Activated gamma-delta T cell treated with anti-CD3 and anti-CD28 coated beads, Interleukin-2, amount 50 U/mL, for 16 hours (primary cell): ENCODE data around the gene CBX7.
"Not testable (repeated sequence)": the region's sequence is repeated elsewhere in the genome, so short reads cannot be mapped to it uniquely, and the experiment has no call there.

Experiments
- DNase-seq: peaks from one replicate; pipeline ENCODE4 v3.0.0-alpha.2; 2020; ENCODE audit warnings: low read depth

CBX7 gene

DNA sequence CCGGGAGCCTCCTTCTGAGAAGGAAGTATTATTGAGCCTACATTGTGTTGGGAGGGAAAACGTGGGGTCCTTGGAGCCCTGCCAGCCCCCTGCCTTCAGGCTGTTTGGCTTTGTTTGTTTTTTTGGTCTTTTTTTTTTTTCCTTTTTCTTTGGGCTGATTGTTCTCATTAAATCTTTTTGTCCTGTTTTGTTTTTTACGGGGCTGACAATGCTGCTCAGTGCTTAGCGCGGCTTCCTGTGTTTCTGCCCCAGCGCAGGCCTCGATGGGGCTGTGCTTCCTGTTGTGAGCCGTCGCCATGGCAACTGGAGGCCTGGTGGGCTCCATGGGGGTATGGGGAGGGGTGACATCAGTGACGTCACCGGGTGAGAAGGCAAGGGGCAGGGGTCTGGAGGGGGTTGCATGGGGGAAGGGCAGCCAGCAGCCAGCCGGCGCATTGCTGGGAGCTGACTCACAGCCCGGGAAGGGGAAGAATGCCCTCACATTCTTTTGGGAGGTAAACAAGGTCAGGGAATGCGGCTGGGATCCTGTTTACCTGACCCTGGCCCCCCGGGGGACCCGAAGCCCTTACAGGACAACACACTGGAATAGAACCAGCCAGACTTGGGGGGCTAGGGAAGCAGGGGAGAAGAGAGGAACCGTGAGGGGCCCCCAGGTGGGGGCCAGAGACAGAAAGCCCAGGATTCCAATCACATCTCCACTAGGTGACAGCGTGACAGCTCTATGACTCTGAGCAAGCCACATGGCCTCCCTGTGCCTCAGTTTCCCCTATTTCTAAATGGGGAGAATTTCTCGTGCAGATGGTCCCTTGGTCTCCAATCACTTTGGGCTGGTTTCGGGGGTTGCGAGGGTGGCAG lies 22.2 kb upstream of the CBX7 start:
- peak; percentile 60 for DNase-seq

DNA sequence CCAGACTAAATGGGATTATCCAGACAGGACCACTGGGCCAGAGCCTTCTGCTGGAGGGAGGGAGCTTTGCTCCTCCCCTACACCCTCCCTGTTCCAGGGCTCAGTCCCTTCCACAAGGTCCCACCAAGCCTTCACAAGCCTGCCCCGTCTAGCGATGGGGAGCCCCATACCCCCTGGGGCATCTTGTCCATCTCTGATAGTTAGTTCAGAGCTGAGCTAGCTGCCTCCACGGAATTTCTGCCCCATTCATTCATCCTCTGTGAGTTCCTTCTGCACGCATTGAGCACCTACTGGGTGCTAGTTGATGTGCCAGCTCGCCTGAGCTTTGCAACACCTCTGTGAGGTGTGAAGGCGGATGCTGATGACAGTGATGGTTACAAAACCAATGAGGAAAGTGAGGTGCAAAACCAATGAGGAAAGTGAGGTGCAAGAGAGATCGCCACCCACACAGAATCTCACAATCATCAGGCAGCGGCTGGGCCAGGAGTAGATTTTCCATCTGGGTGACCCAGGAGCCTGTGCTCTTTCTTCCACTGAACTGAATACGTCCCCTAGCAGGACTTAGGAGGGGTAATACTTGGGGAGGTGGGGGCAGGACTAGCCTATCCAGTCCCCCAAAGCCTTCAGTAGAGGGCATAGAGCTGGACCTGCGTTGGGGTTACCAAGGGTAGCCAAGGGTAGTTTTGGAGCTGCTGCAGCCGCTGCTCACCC lies 21.5 kb upstream of the CBX7 start:
- peak; percentile 44 for DNase-seq

GRCh38 chr22:39173050-39173706 lies 20.7 kb upstream of the CBX7 start:
- DNase-seq = no peak

DNA sequence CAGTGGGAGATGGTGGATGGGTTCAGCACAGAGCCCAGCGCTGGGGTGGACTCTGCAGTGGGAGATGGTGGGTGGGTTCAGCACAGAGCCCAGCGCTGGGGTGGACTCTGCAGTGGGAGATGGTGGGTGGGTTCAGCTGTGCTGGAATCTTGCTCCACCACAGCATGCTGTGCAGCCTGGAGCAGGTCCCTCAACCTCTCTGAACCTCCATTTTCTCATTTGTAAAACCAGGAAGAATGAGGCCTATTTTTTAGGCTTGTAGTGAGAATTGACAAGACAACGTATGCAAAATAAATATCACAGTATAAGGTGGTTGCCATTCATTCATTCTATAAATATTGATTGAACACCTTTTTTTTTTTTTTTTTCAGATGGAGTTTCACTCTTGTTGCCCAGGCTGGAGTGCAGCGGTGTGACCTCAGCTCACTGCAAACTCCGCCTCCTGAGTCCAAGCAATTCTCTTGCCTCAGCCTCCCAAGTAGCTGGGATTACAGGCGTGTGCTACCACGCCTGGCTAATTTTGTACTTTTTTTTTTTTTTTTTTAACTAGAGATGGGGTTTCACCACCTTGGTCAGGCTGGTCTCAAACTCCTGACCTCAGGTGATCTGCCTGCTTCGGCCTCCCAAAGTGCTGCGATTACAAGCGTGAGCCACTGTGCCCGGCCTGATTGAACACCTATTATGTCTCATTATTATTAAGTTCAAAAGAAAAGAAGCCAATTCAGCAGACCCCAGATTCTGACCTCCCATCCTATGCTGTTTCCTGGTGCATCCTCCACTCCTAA lies 20.0 kb upstream of the CBX7 start:
- DNase-seq = not testable (repeated sequence)

DNA sequence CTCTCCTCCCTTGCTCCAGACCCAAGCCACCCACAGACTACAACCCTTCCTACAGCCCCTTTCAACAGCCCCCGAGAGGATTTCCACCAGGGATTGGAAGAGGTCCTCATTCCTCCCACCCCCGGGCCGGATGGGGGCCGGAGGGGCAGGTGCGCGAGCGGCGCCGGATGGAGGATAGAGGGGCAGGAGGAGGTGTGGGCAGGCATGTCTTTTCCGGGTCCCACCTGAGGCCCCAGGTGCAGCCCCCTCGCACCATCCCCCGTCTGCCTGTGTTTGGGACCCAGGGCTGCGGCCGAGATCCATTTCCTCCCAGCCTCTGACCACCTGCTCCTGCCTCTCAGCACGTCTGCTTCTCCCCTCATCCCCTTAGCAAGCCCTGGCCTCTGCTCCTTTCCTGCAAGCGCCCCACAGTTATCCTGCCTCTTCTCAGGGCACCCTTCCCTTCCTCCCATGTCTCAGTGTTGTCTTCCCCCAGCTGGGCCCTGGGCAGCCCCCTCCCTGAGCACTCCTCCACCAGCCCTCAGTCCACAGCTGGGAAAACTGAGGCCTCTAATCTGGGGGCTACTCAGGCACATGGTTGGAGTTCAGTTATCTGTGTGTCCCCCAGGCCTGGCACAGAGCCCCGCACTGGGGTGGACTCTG lies 19.3 kb upstream of the CBX7 start:
- no peak for DNase-seq

GRCh38 chr22:39170825-39171622 lies 18.5 kb upstream of the CBX7 start:
- DNase-seq = peak; percentile 76

- DNase-seq = no peak
Observed at GRCh38 chr22:39169797-39170466, 17.5 kb upstream of the CBX7 start.

- DNase-seq = no peak
Observed at GRCh38 chr22:39166547-39166946, 14.1 kb upstream of the CBX7 start.

DNA sequence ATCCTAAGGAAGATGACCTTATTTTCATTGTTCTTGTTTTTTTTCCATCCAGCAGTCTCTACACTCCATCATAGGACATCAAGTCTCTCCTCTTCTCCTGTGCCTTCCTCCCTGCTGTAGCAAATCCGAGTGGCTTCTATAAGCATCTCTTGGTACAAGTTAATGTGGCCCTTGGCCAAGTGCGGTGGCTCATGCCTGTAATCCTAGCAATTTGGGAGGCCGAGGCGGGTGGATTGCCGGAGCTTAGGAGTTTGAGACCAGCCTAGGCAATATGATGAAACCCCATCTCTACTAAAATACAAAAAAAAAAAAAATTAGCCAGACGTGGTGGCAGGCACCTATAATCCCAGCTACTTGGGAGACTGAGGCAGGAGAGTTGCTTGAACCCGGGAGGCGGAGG lies 3.6 kb upstream of the CBX7 start:
- DNase-seq = not testable (repeated sequence)

DNA sequence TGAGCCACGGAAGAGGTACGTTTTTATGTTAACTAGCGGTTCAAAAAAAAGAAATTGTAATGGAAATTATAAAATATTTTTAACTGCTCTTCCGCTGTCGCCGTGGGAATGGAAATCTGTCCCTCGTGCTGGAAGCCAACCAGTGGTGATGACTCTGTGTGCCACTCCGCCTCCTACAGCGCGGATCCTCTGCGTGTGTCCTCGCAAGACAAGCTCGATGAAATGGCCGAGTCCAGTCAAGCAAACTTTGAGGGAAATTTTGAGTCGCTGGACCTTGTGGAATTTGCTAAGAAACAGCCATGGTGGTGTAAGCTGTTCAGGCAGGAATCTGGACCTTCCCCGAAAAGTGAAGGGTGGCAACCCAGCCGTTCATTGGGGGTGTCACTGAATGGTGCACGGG lies 2.9 kb upstream of the CBX7 start:
- no peak for DNase-seq

- DNase-seq = no peak
Observed at GRCh38 chr22:39153220-39153717, 789 bp upstream of the CBX7 start.

DNA sequence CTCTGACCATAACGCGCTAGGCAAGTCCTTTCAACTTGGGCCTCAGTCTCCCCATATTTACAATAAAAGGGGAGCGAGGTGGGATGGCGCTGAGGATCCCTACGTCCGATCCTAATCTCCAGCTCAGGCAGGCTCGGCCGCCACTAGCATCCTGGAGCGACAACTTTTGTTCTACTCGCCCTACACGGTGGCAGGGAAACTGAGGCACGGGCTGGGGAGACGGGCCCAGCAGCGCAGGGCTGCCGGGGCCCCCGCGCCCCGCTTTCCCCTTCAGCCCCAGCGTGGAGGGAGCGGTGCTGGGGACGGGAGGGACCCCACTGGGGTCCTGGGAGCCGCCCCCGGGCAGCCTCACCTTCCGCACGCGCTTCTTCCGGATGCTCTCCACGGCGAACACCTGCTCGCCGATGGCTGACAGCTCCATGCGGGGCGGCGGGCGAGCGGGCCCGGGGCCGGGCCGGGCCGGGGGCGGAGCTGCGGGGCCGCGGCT lies 413 bp downstream of the CBX7 start:
- no peak for DNase-seq

GRCh38 chr22:39151329-39151975 lies 1.0 kb downstream of the CBX7 start:
- no peak for DNase-seq

GRCh38 chr22:39150848-39151215 lies 1.6 kb downstream of the CBX7 start:
- no peak for DNase-seq

DNA sequence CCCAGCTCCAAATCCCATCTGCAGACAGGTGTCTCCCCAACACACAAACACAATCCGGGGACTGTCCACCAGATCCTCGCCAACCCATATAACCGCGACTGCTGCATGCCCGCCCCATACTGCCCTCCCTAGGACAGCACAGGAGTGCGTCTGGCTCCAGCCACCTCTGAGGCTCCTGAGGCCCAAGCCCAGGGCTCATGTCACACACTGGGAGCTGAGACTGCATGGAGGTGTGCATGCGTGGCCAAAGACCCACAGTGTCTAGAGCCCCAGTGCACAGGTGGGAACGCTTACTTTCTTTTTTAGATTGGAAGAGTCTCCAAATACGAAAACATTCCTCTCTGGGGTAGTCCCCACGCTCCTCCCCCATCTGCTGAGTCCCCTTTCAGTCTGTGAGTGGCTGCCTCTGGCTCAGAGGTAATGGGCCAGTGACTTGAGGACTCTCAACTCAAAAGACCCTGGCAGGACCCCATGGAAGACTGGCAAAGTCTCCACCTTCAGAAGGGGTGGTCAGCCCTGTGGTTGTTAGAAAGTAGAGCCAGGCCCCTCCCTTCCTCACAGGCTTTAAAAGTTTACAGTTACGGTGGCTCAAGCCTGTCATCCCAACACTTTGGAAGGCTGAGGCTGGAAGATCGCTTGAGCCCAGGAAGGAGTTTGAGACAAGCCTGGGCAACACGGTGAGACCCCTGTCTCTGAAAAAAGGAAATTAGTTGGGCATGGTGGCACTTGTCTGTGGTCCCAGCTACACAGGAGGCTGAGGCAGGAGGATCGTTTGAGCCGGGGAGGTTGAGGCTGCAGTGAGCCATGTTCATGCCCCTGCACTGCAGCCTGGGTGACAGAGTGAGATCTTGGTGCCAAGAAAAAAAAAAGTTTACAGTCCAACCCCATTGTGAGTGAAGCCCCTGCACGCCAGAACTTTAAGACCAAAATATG lies 2.3 kb downstream of the CBX7 start:
- DNase-seq = no peak

DNA sequence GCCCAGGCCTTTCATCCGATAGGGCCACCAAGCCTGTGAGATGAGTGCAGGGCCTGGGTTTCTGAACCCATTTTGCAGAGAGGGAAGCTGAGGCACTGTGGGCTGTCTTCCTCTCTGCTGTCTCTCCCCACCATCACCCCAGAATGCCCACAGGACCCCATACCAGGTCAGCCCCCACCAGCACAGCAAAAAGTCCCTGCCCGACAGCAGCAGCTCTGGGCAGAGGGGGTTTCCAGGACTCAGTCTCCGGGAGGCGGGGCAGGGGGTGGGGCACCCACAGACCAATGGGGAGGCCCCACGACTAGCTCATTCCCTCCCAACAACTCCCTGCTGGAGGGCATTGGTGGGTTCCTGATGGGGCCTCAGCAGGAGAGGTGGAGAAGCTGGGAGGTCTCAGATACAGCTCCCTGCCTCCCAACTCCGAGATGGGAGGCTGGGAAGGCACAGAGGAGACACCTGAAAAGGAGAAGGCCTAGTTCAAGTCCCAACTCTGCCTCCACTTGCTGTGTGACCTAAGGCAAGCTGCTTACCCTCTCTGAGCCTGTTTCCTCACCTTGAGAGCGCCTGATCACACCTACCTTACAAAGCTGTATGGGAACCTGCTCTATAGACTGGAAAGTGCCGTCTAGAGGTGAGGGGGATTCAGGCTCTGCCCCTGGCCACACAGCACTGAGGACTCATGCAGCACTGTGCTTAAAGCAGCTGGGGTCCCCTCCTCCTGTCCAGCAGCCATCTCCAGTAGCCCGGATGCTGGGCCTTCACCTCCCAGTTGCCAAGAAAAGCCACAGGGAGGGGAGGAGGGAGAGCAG lies 3.5 kb downstream of the CBX7 start:
- peak; percentile 72 for DNase-seq

GRCh38 chr22:39148026-39148726 lies 4.3 kb downstream of the CBX7 start:
- DNase-seq = no peak
